Endothelial cell of umbilical vein (primary cell): ENCODE results near the gene IRF1. TPM values are rescaled to one million over a fixed set of nuclear protein-coding genes. Genes with fewer than 3 reads are reported as not detected.

ENCODE experiments used
- BruUV-seq: library from RNA; stranded (reverse); fragments of 400-500 nt; replicated peaks from 2 replicates; lab custom pipeline; 2021; lab: Mats Ljungman, UMichigan
- CTCF ChIA-PET: fragments of 300-600, 350-600 bp; sonication (Branson Sonifier 250); formaldehyde crosslinking; loops from one replicate; lab custom pipeline; 2021; ENCODE audit warnings: antibody characterized with exemption, inconsistent platforms; lab: Charles Lee
- POLR2A ChIA-PET: fragments of 300-600, 350-600 bp; sonication (Branson Sonifier 250); formaldehyde crosslinking; loops from one replicate; lab custom pipeline; 2021; ENCODE audit warnings: antibody characterized with exemption, inconsistent platforms; lab: Charles Lee
- DNase-seq: peaks from one replicate; pipeline ENCODE4 v3.0.0-alpha.2; 2011; ENCODE audit warnings: low read depth, low spot score
- FAIRE-seq: peaks from 2 replicates; lab custom pipeline; 2011; peaks lifted over from hg19 to GRCh38; lab: Jason Lieb, UNC
- H2AFZ ChIP-seq: 2 replicates; pipeline ENCODE4 v1.6.0; 2012; ENCODE audit warnings: low read depth, low read length, control low read depth, inconsistent platforms
- H3K27ac ChIP-seq: 2 replicates; pipeline ENCODE4 v1.5.1; 2011; ENCODE audit warnings: low read depth, mild to moderate bottlenecking, control low read depth, low read length, moderate library complexity; ENCODE audit not compliant: insufficient read depth
- H3K27me3 ChIP-seq, 2 experiments: 2 replicates each; pipeline versions ENCODE4 v1.6.0 to v1.6.1; 2011; ENCODE audit warnings: low read length in 2 of 2, mixed read lengths in 1 of 2; ENCODE audit not compliant: control insufficient read depth in 2 of 2, insufficient read depth in 2 of 2
- H3K36me3 ChIP-seq, 2 experiments: 2 replicates in 1 of 2; 3 replicates in 1 of 2; pipeline ENCODE4 v1.5.1; 2011; ENCODE audit warnings: low read length in 2 of 2, mild to moderate bottlenecking in 1 of 2, moderate library complexity in 1 of 2; ENCODE audit not compliant: control insufficient read depth in 2 of 2, insufficient read depth in 2 of 2; ENCODE audit errors: extremely low read depth in 1 of 2
- H3K4me1 ChIP-seq: 3 replicates; pipeline ENCODE4 v1.5.1; 2011; ENCODE audit warnings: mild to moderate bottlenecking, low read length; ENCODE audit not compliant: control insufficient read depth, insufficient read depth; ENCODE audit errors: extremely low read depth
- H3K4me2 ChIP-seq: 2 replicates; pipeline ENCODE4 v1.6.1; 2011; ENCODE audit warnings: low read length, control low read depth, mixed read lengths; ENCODE audit not compliant: insufficient read depth
- H3K4me3 ChIP-seq, 3 experiments: fragments of 200-600 bp in 1 of 3; sonication (generic), shearing (Covaris generic) in 1 of 3; replicated peaks in 1 of 3; 2 replicates each; pipeline ENCODE4 v1.5.1; 2011 to 2016; ENCODE audit warnings: control low read depth in 3 of 3, low read length in 3 of 3, mild to moderate bottlenecking in 2 of 3, inconsistent platforms in 1 of 3, low read depth in 1 of 3, moderate library complexity in 1 of 3; ENCODE audit not compliant: insufficient read depth in 1 of 3
- H3K79me2 ChIP-seq: 2 replicates; pipeline ENCODE4 v1.6.0; 2012; ENCODE audit warnings: low read length, inconsistent platforms; ENCODE audit not compliant: control insufficient read depth, insufficient read depth
- H3K9ac ChIP-seq: replicated peaks from 2 replicates; pipeline ENCODE3; 2011; ENCODE audit warnings: low read length, control low read depth; ENCODE audit not compliant: insufficient read depth; ENCODE audit errors: extremely low read depth
- H3K9me1 ChIP-seq: replicated peaks from 3 replicates; pipeline ENCODE4 v1.6.0; 2011; ENCODE audit warnings: mild to moderate bottlenecking, low read length; ENCODE audit not compliant: control insufficient read depth, insufficient read depth; ENCODE audit errors: extremely low read depth
- H3K9me3 ChIP-seq: replicated peaks from 2 replicates; pipeline ENCODE4 v1.5.1; 2012; ENCODE audit warnings: low read length, inconsistent platforms; ENCODE audit not compliant: control insufficient read depth, insufficient read depth
- H4K20me1 ChIP-seq: replicated peaks from 2 replicates; pipeline ENCODE3; 2011; ENCODE audit warnings: mild to moderate bottlenecking, low read length; ENCODE audit not compliant: control insufficient read depth, insufficient read depth; ENCODE audit errors: extremely low read depth
- EZH2 ChIP-seq: IDR thresholded peaks from 2 replicates; pipeline ENCODE4 v1.6.1; 2012; ENCODE audit warnings: borderline replicate concordance, low read depth, mild to moderate bottlenecking, moderate library complexity, low read length, inconsistent platforms; ENCODE audit not compliant: severe bottlenecking
- FOS ChIP-seq: IDR thresholded peaks from 2 replicates; pipeline ENCODE4 v1.6.1; 2011; ENCODE audit warnings: mild to moderate bottlenecking, low read length, moderate library complexity, borderline replicate concordance; ENCODE audit not compliant: insufficient read depth
- GATA2 ChIP-seq: IDR thresholded peaks from 2 replicates; pipeline ENCODE4 v1.7.0; 2011; ENCODE audit warnings: low read depth, mild to moderate bottlenecking, moderate library complexity, mixed read lengths, low read length; ENCODE audit not compliant: insufficient read length, insufficient read depth
- MYC ChIP-seq: IDR thresholded peaks from one replicate; pipeline ENCODE4 v1.6.1; 2011; ENCODE audit warnings: mild to moderate bottlenecking, low read depth, low read length
- POLR2A ChIP-seq: IDR thresholded peaks from 2 replicates; pipeline ENCODE4 v1.6.1; 2012; ENCODE audit warnings: low read depth, mild to moderate bottlenecking, control low read depth, low read length
- dilution Hi-C: fragments of 300-500 bp; cut with MboI; formaldehyde crosslinking; loops from one replicate; pipeline ENCODE4 v1.15.0; 2019; ENCODE audit warnings: low sequenced_read_pairs; ENCODE audit not compliant: extremely low pct_ligation_motif_present
- intact Hi-C: fragments of 100-400 bp; cut with micrococcal nuclease; formaldehyde crosslinking; loops from one replicate; pipeline ENCODE4 v1.10.0; 2022
- polyA plus RNA-seq, 4 experiments: library from polyadenylated mRNA; depleted of rRNA in 3 of 4; stranded (reverse) in 3 of 4; unstranded in 1 of 4; fragments of >200 nt; gene quantifications; 2 replicates each; pipeline versions ENCODE4 v1.2.1 to v1.2.3, GENCODE V29; 2011 to 2012; ENCODE audit warnings: missing spikeins in 1 of 4
- total RNA-seq: library from RNA; stranded (reverse); gene quantifications from 2 replicates; pipeline ENCODE4 v1.2.3, GENCODE V29; 2021
- TF ChIP-seq, protein P1 (sequence below): IDR thresholded peaks from 2 replicates; pipeline ENCODE4 v1.6.1; 2011; ENCODE audit not compliant: insufficient read depth, insufficient read length
- TF ChIP-seq, protein P2 (sequence below), 2 donors: IDR thresholded peaks; 1 replicate in 1 of 2; 2 replicates in 1 of 2; pipeline ENCODE4 v1.5.1; 2011; ENCODE audit warnings: low read length in 2 of 2, mild to moderate bottlenecking in 2 of 2, moderate library complexity in 2 of 2, control low read depth in 1 of 2, inconsistent platforms in 1 of 2, low read depth in 1 of 2; ENCODE audit not compliant: insufficient read depth in 1 of 2; ENCODE audit errors: extremely low read depth in 1 of 2

IRF1 gene
- total and polyA plus RNA-seq, 2 donors (not counting 3 experiments of a cell fraction or from before 2014, with no cell fraction given): 12.3 to 28.0 TPM

- Histone ChIP-seq H3K9me3 (no peaks in the 10 kb centered on the region), H3K4me3 (no peak overlapping the region), H3K4me1 (peaks cover 4% of the 10 kb centered on the region), H3K79me2 (no peaks in the 10 kb centered on the region), H3K9me1 (no peaks in the 10 kb centered on the region), H3K36me3 (no peaks in the 10 kb centered on the region), H4K20me1 (no peaks in the 10 kb centered on the region), H2AFZ (no peak overlapping the region), H3K4me2 (no peak overlapping the region), H3K27me3 (no peaks in the 10 kb centered on the region), H3K27ac (no peak overlapping the region), H3K9ac (no peak overlapping the region)
- CTCF ChIA-PET: no interaction called here
- DNase-seq (no peak), FAIRE-seq (no peak)
- no peak for TF ChIP-seq MYC
- TF ChIP-seq POLR2A: no peak
- no peak for TF ChIP-seq GATA2
- TF ChIP-seq, protein P1, sequence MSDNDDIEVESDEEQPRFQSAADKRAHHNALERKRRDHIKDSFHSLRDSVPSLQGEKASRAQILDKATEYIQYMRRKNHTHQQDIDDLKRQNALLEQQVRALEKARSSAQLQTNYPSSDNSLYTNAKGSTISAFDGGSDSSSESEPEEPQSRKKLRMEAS: no peak
- TF ChIP-seq, protein P2, sequence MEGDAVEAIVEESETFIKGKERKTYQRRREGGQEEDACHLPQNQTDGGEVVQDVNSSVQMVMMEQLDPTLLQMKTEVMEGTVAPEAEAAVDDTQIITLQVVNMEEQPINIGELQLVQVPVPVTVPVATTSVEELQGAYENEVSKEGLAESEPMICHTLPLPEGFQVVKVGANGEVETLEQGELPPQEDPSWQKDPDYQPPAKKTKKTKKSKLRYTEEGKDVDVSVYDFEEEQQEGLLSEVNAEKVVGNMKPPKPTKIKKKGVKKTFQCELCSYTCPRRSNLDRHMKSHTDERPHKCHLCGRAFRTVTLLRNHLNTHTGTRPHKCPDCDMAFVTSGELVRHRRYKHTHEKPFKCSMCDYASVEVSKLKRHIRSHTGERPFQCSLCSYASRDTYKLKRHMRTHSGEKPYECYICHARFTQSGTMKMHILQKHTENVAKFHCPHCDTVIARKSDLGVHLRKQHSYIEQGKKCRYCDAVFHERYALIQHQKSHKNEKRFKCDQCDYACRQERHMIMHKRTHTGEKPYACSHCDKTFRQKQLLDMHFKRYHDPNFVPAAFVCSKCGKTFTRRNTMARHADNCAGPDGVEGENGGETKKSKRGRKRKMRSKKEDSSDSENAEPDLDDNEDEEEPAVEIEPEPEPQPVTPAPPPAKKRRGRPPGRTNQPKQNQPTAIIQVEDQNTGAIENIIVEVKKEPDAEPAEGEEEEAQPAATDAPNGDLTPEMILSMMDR (IDR thresholded peaks at IDR 0.05; ENCODE audit: extremely low read depth in 1 of 2, insufficient read depth in 1 of 2, low read depth in 1 of 2, low read length in 2 of 2): no peak
- no peak for TF ChIP-seq FOS
- TF ChIP-seq EZH2: no peak
- intact Hi-C loops: no loop called here
- BruUV-seq: no TSS peak
- dilution Hi-C loops: no loop called here
- POLR2A ChIA-PET: no interaction called here
Observed at GRCh38 chr5:132444061-132444460, 46.5 kb downstream of the IRF1 start.
